Measurements from ENCODE around the gene SLC19A1.

DNA sequence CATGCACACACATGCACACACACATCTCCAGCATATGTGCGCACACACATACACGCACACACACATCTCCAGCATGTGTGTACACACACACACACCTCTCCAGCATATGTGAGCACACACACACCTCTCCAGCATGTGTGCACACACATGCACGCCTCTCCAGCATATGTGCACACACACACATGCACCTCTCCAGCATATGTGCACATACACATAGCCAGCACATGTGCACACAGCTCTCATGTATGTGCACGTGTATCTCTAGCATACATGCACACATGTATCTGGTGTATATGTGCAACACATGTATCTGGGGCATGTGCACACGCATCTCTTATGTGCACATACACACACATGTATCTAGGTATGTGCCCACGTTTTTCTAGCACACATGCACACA is 57.9 kb downstream of the SLC19A1 start:
- TF ChIP-seq CTCF (IDR thresholded peaks at IDR 0.05) (no peak), POLR2AphosphoS5 (IDR thresholded peaks at IDR 0.05) (no peak), EP300 (IDR thresholded peaks at IDR 0.05) (no peak)
